Tibial nerve (tissue), 4 donors: ENCODE data around the gene HIRIP3. TPM values are rescaled to one million over a fixed set of nuclear protein-coding genes. Genes with fewer than 3 reads are reported as not detected.

Experiments used
- DNase-seq, 2 donors: peaks; one replicate each; pipeline ENCODE4 v3.0.0-alpha.2; 2019; ENCODE audit warnings: low spot score in 2 of 2
- H3K27ac ChIP-seq, 4 donors: fragments of 200-600 bp; sonication (generic) in 3 of 4; one replicate each; pipeline ENCODE4 v1.5.1; 2017 to 2019; ENCODE audit warnings: mild to moderate bottlenecking in 1 of 4
- H3K27me3 ChIP-seq, 2 donors: fragments of 200-600 bp; sonication (generic) in 1 of 2; one replicate each; pipeline versions ENCODE4 v1.5.1 to v1.6.0; 2017 to 2019
- H3K36me3 ChIP-seq, 3 donors: fragments of 200-600 bp; sonication (generic); one replicate each; pipeline ENCODE4 v1.5.1; 2018 to 2019
- H3K4me1 ChIP-seq, 4 donors: fragments of 200-600 bp; sonication (generic) in 3 of 4; one replicate each; pipeline ENCODE4 v1.5.1; 2017 to 2019
- H3K4me3 ChIP-seq, 4 donors: fragments of 200-600 bp; sonication (generic) in 3 of 4; one replicate each; pipeline ENCODE4 v1.5.1; 2017 to 2019; ENCODE audit warnings: mild to moderate bottlenecking in 1 of 4, moderate library complexity in 1 of 4
- H3K9me3 ChIP-seq, 4 donors: fragments of 200-600 bp; sonication (generic) in 3 of 4; one replicate each; pipeline ENCODE4 v1.5.1; 2017 to 2019
- EP300 ChIP-seq, 2 donors: sonication (generic); formaldehyde crosslinking; IDR thresholded peaks; one replicate each; pipeline ENCODE4 v1.6.1; 2017; ENCODE audit warnings: antibody characterized with exemption in 2 of 2, mild to moderate bottlenecking in 1 of 2
- POLR2A ChIP-seq, 2 donors: fragments of 450-650 bp; IDR thresholded peaks; one replicate each; pipeline ENCODE4 v1.6.1; 2017; ENCODE audit warnings: antibody characterized with exemption in 2 of 2, mild to moderate bottlenecking in 2 of 2, moderate library complexity in 2 of 2
- WGBS, 2 donors: methylation state at CpG; one replicate each; pipeline ENCODE4 v1.1.5; 2018; 5-methylcytosine and 5-hydroxymethylcytosine counted together
- total RNA-seq, 4 donors: library from RNA; depleted of rRNA; stranded (reverse); fragments of >200 nt; gene quantifications; one replicate each; pipeline ENCODE4 v1.1.0, GENCODE V29; 2016
- TF ChIP-seq, protein P1 (sequence below), 5 experiments: fragments of 200-600 bp in 3 of 5; fragments of 450-650 bp in 2 of 5; sonication (generic) in 3 of 5; IDR thresholded peaks; one replicate each; pipeline ENCODE4 v1.5.1; 2016 to 2019; ENCODE audit warnings: antibody characterized with exemption in 5 of 5, mild to moderate bottlenecking in 3 of 5, moderate library complexity in 2 of 5

Gene HIRIP3
- total RNA-seq, 4 donors from 2014 or later, result 12.6 to 26.7 (median 22.6) TPM

DNA sequence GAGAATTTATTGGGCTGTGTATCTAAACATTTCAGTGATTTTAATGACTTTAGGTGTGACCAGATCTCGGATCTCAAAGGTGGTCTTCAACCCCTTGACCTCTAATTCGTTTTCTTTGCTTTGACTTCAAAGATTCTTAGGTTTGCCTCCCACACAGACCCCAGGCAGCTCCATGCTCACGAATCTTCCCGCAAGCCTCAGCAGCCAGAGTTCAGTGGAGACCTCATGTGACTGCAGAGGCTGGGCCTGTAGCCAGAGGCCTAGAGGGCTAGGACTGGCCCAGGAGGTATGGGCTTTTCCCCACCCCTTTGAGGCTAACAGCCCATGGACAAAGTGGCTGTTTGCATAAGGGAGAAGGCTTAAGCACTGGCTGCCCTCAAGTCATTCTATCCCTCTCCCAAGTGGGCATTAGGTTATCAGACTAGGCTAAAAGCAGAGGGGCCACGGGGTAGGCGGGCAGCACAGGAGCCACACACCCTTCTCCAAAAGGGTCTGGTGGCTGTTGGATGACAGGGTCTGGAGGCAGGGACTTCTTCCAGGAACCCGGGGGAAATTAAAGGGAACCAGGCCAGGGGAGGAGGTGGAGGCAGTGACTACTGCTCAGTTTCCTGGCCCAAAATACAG lies 3.0 kb downstream of the HIRIP3 start:
- DNase-seq, result no peak
- H3K27ac ChIP-seq, result no peak overlapping the region
- TF ChIP-seq, protein P1, sequence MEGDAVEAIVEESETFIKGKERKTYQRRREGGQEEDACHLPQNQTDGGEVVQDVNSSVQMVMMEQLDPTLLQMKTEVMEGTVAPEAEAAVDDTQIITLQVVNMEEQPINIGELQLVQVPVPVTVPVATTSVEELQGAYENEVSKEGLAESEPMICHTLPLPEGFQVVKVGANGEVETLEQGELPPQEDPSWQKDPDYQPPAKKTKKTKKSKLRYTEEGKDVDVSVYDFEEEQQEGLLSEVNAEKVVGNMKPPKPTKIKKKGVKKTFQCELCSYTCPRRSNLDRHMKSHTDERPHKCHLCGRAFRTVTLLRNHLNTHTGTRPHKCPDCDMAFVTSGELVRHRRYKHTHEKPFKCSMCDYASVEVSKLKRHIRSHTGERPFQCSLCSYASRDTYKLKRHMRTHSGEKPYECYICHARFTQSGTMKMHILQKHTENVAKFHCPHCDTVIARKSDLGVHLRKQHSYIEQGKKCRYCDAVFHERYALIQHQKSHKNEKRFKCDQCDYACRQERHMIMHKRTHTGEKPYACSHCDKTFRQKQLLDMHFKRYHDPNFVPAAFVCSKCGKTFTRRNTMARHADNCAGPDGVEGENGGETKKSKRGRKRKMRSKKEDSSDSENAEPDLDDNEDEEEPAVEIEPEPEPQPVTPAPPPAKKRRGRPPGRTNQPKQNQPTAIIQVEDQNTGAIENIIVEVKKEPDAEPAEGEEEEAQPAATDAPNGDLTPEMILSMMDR (IDR thresholded peaks at IDR 0.05), result no peak
- TF ChIP-seq EP300 (IDR thresholded peaks at IDR 0.05) (no peak), POLR2A (IDR thresholded peaks at IDR 0.05) (no peak)
- WGBS, 2 donors, result 45 to 58% methylated on average over 7 of the region's 7 CpGs
- no peak overlapping the region for H3K4me3 ChIP-seq
- no peaks in the 10 kb centered on the region for H3K27me3 ChIP-seq
- peaks cover 0 to 27% (median 13%) of the 10 kb centered on the region in 4 donors for H3K4me1 ChIP-seq
- peaks cover 6 to 68% (median 17%) of the 10 kb centered on the region in 3 donors for H3K36me3 ChIP-seq
- no peaks in the 10 kb centered on the region for H3K9me3 ChIP-seq

DNA sequence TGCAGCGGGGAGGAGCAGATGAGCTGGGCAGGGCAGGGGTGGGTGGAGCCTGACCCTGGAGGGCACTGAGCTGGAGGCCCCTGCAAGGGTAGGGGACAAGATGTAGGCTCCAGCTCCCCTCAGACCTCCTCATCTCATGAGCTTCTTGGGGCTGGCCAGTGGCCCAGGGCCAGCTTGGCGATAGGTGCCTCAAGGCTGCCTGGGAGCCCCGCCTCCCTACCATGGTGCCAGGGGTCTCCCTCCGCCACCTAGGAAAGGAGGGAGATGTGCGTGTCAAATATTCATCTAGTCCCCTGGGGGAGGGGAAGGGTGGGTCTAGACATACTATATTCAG lies 3.9 kb downstream of the HIRIP3 start:
- peaks cover 6 to 77% (median 26%) of the 10 kb centered on the region in 3 donors for H3K36me3 ChIP-seq
- 74 to 75% methylated on average over 4 to 5 of the region's 5 CpGs for WGBS, 2 donors

DNA sequence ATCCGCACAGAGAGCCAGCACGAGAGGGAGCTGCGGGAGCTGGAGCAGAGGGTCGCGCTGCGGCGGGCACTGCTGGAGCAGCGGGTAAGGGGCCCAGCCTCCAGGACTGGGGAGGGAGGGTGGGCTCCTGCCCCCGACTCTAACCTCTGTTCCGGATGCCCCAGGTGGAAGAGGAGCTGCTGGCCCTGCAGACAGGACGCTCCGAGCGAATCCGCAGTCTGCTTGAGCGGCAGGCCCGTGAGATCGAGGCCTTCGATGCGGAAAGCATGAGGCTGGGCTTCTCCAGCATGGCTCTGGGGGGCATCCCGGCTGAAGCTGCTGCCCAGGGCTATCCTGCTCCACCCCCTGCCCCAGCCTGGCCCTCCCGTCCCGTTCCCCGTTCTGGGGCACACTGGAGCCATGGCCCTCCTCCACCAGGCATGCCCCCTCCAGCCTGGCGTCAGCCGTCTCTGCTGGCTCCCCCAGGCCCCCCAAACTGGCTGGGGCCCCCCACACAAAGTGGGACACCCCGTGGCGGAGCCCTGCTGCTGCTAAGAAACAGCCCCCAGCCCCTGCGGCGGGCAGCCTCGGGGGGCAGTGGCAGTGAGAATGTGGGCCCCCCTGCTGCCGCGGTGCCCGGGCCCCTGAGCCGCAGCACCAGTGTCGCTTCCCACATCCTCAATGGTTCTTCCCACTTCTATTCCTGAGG lies 4.4 kb downstream of the HIRIP3 start:
- no peak overlapping the region for H3K4me3 ChIP-seq
- DNase-seq, result no peak
- H3K27ac ChIP-seq, result no peak overlapping the region
- no peaks in the 10 kb centered on the region for H3K9me3 ChIP-seq
- 85 to 93% methylated on average over 26 to 31 of the region's 35 CpGs for WGBS, 2 donors
- TF ChIP-seq POLR2A (IDR thresholded peaks at IDR 0.05) (no peak), EP300 (IDR thresholded peaks at IDR 0.05) (no peak)
- TF ChIP-seq, protein P1 (IDR thresholded peaks at IDR 0.05), result no peak
- peaks cover 0 to 15% (median 9%) of the 10 kb centered on the region in 4 donors for H3K4me1 ChIP-seq
- peaks cover 6 to 82% (median 29%) of the 10 kb centered on the region in 3 donors for H3K36me3 ChIP-seq
- no peaks in the 10 kb centered on the region for H3K27me3 ChIP-seq

More for the DNA sequence above, 3.9 kb downstream of the HIRIP3 start:
- Histone ChIP-seq H3K27ac (no peak overlapping the region), H3K4me3 (no peak overlapping the region), H3K9me3 (no peaks in the 10 kb centered on the region), H3K27me3 (no peaks in the 10 kb centered on the region), H3K4me1 (peaks cover 0 to 18% (median 10%) of the 10 kb centered on the region in 4 donors)
- DNase-seq, result no peak
- TF ChIP-seq EP300 (IDR thresholded peaks at IDR 0.05) (no peak), POLR2A (IDR thresholded peaks at IDR 0.05) (no peak)
- TF ChIP-seq, protein P1 (IDR thresholded peaks at IDR 0.05), result no peak

DNA sequence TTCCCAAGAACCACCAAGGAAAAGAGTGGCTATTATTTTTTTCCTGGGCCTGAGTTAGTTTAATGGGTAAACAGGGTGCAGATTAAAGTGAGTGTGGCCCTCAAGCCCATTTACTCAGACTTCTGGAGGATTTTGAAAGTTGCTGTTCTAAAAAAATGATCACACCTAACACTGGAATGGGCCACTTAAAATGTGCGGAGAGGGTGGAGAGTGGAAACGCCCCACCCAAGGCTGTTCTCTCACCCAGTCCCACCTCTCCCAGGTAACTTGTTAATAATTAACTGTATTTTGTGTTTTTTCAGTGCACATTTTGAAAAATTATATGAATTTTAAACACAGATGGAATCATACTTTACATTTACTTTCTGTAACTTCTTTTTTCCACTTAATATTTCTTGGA lies 5.4 kb downstream of the HIRIP3 start:
- H3K4me3 ChIP-seq, result no peak overlapping the region
- H3K36me3 ChIP-seq, result peaks cover 10 to 92% (median 39%) of the 10 kb centered on the region in 3 donors
- H3K9me3 ChIP-seq, result no peaks in the 10 kb centered on the region
- 89 to 100% methylated on average over 2 of the region's 2 CpGs for WGBS, 2 donors
- H3K27ac ChIP-seq, result no peak overlapping the region
- H3K27me3 ChIP-seq, result no peaks in the 10 kb centered on the region
- H3K4me1 ChIP-seq, result peaks cover 0 to 15% (median 8%) of the 10 kb centered on the region in 4 donors
- no peak for DNase-seq
- no peak for TF ChIP-seq EP300 (IDR thresholded peaks at IDR 0.05)
- no peak for TF ChIP-seq POLR2A (IDR thresholded peaks at IDR 0.05)
- TF ChIP-seq, protein P1 (IDR thresholded peaks at IDR 0.05), result no peak
